Stomach (tissue), 9 donors: Measurements from ENCODE around the gene NEO1. TPM values are rescaled to one million over a fixed set of nuclear protein-coding genes. Genes with fewer than 3 reads are reported as not detected.

Experiments
- DNase-seq, 2 donors: peaks; one replicate each; pipeline versions ENCODE4 v3.0.0 to v3.0.0-alpha.2; 2013 to 2019
- H3K27ac ChIP-seq, 5 donors: fragments of 200-600 bp in 4 of 5; sonication (generic) in 4 of 5; one replicate each; pipeline ENCODE4 v1.5.1; 2013 to 2019; ENCODE audit warnings: mild to moderate bottlenecking in 1 of 5, moderate library complexity in 1 of 5
- H3K27me3 ChIP-seq, 3 donors: fragments of 200-600 bp; sonication (generic); one replicate each; pipeline ENCODE4 v1.5.1; 2017 to 2019; ENCODE audit warnings: mixed run types in 1 of 3
- H3K36me3 ChIP-seq, 4 donors: fragments of 200-600 bp; sonication (generic); 1 replicate in 3 of 4; 2 replicates in 1 of 4; pipeline ENCODE4 v1.5.1; 2016 to 2019
- H3K4me1 ChIP-seq, 4 donors: fragments of 200-600 bp; sonication (generic); one replicate each; pipeline ENCODE4 v1.5.1; 2016 to 2019
- H3K4me3 ChIP-seq, 4 donors: fragments of 200-600 bp; sonication (generic) in 3 of 4; one replicate each; pipeline ENCODE4 v1.5.1; 2016 to 2019; ENCODE audit warnings: mild to moderate bottlenecking in 1 of 4
- H3K9me3 ChIP-seq, 4 donors: fragments of 200-600 bp; sonication (generic); one replicate each; pipeline ENCODE4 v1.5.1; 2016 to 2019
- EP300 ChIP-seq: sonication (generic); formaldehyde crosslinking; IDR thresholded peaks from one replicate; pipeline ENCODE4 v1.6.1; 2017; ENCODE audit warnings: antibody characterized with exemption
- POLR2A ChIP-seq, 4 donors: fragments of 450-650 bp; IDR thresholded peaks; one replicate each; pipeline ENCODE4 v1.6.1; 2016; ENCODE audit warnings: antibody characterized with exemption in 4 of 4, control low read depth in 2 of 4, mild to moderate bottlenecking in 1 of 4, moderate library complexity in 1 of 4
- POLR2AphosphoS5 ChIP-seq, 3 donors: sonication (generic); formaldehyde crosslinking; IDR thresholded peaks; one replicate each; pipeline ENCODE4 v1.6.1; 2016; ENCODE audit warnings: antibody characterized with exemption in 3 of 3
- WGBS, 5 donors: extraction: QIAGEN DNeasy Blood & Tissue Kit in 3 of 5; methylation state at CpG; one replicate each; pipeline versions ENCODE4 v1.1.5 to v1.1.7; 2013 to 2018; 5-methylcytosine and 5-hydroxymethylcytosine counted together
- intact Hi-C: fragments of 100-400 bp; cut with DNase I; formaldehyde crosslinking; loops from one replicate; pipeline ENCODE4 v1.15.1; 2023; ENCODE audit warnings: low total_unique reads
- polyA plus RNA-seq, 3 donors: library from polyadenylated mRNA; stranded (reverse); fragments of 200-250 nt; gene quantifications; one replicate each; pipeline ENCODE4 v1.2.3, GENCODE V29; 2013
- total RNA-seq, 5 donors: library from RNA; depleted of rRNA; stranded (reverse); fragments of >200 nt; gene quantifications; one replicate each; pipeline versions ENCODE4 v1.1.0 to v1.2.3, GENCODE V29; 2014 to 2016
- TF ChIP-seq, protein P1 (sequence below), 7 experiments: fragments of 450-650 bp in 4 of 7; fragments of 200-600 bp in 3 of 7; sonication (generic) in 3 of 7; IDR thresholded peaks; one replicate each; pipeline ENCODE4 v1.5.1; 2016 to 2019; ENCODE audit warnings: antibody characterized with exemption in 7 of 7, control low read depth in 2 of 7, mild to moderate bottlenecking in 1 of 7
- donor health status: healthy with polysubstance abuse.
- donor health status: Bipolar disorder and iron deficiency.
- donor health status: healthy.

Gene NEO1
- total and polyA plus RNA-seq, 8 donors: 4.7 to 182 (median 17.3) TPM

- Histone ChIP-seq H3K27ac (no peak overlapping the region), H3K4me3 (no peak overlapping the region), H3K27me3 (peaks cover 0 to 19% (median 0%) of the 10 kb centered on the region in 3 donors), H3K4me1 (no peaks in the 10 kb centered on the region), H3K9me3 (no peaks in the 10 kb centered on the region), H3K36me3 (no peaks in the 10 kb centered on the region)
- no peak for TF ChIP-seq POLR2AphosphoS5 (IDR thresholded peaks at IDR 0.05)
- TF ChIP-seq, protein P1, sequence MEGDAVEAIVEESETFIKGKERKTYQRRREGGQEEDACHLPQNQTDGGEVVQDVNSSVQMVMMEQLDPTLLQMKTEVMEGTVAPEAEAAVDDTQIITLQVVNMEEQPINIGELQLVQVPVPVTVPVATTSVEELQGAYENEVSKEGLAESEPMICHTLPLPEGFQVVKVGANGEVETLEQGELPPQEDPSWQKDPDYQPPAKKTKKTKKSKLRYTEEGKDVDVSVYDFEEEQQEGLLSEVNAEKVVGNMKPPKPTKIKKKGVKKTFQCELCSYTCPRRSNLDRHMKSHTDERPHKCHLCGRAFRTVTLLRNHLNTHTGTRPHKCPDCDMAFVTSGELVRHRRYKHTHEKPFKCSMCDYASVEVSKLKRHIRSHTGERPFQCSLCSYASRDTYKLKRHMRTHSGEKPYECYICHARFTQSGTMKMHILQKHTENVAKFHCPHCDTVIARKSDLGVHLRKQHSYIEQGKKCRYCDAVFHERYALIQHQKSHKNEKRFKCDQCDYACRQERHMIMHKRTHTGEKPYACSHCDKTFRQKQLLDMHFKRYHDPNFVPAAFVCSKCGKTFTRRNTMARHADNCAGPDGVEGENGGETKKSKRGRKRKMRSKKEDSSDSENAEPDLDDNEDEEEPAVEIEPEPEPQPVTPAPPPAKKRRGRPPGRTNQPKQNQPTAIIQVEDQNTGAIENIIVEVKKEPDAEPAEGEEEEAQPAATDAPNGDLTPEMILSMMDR (IDR thresholded peaks at IDR 0.05): no peak
- no peak for TF ChIP-seq EP300
- TF ChIP-seq POLR2A (IDR thresholded peaks at IDR 0.05): no peak
- DNase-seq: no peak
- intact Hi-C loops: no loop called here
- WGBS, 5 donors: 77 to 85% (median 80%) methylated on average over 12 to 15 of the region's 15 CpGs
Observed at GRCh38 chr15:73330206-73331051, 278.2 kb downstream of the NEO1 start.

DNA sequence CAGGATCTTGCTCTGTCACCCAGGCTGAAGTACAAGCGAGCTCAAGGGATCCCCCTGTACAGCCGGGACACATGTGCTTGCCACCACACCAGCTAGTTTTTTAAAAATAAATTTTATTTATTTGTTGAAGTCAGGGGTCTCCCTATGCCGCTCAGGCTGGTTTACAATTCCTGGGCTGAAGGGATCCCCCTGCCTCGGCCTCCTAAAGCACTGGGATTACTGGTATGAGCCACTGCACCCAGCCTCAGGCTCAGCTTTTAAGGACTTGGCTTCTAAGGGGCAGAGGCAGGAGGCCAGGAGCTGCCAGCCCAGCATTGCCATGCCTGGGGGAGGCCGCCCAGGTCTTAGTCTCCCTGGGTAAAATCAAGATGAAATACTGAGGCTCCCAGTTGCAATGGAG lies 279.2 kb downstream of the NEO1 start:
- intact Hi-C loops: no loop called here
- Histone ChIP-seq H3K4me1 (no peaks in the 10 kb centered on the region), H3K9me3 (no peaks in the 10 kb centered on the region), H3K36me3 (no peaks in the 10 kb centered on the region), H3K27ac (no peak overlapping the region), H3K27me3 (peaks cover 0 to 16% (median 0%) of the 10 kb centered on the region in 3 donors), H3K4me3 (no peak overlapping the region)
- TF ChIP-seq EP300 (no peak), POLR2A (IDR thresholded peaks at IDR 0.05) (no peak), POLR2AphosphoS5 (IDR thresholded peaks at IDR 0.05) (no peak)
- TF ChIP-seq, protein P1 (IDR thresholded peaks at IDR 0.05): no peak
- WGBS, 5 donors: 86 to 94% (median 90%) methylated on average over 4 to 5 of the region's 5 CpGs
- no peak for DNase-seq

DNA sequence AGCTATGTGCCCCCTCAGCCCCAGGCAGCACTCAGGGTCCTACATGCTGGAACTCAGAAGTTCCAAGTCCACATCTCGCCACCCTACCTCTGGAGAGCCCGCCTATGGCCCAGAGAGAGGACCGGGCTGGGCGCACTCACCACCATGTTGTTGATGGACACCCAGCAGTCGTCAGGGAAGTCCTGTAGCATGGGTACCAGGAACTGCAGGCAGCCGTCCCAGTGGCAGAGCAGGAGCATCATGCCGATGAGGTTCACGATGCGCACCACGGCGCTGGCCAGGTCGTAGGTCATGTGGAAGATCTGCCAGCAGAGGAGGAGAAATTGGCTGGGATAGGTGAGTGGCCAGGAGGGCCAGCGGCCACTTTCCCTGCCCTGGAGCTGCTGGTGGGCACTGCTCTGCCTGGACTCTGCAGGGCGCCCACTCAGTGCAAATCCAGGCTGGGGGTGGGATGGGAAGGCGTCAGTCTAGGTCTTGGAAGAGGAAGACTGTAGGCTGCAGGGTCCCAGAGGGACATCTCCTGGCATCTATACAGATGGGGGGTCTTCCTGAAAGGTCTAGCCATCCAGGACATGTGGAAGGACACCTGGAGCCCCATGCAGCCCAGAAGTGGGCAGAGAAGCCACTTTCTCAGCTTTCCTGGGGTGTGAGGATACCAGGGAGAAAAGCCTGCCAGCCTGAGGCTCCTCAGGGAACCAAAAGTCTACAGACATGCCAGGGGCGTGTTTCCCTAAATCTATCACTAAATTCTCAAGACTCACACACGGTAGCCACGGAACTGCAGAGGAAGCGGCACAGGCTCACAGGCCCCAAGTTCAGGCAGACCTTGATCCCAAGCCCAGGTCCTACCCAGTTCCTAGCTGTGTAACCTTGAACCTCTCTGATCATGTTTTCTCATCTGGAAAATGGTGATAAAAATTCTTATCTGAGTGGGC lies 280.0 kb downstream of the NEO1 start:
- Histone ChIP-seq H3K4me3 (no peak overlapping the region), H3K4me1 (no peaks in the 10 kb centered on the region), H3K9me3 (no peaks in the 10 kb centered on the region), H3K36me3 (no peaks in the 10 kb centered on the region), H3K27ac (no peak overlapping the region), H3K27me3 (peaks cover 0 to 14% (median 0%) of the 10 kb centered on the region in 3 donors)
- TF ChIP-seq POLR2A (IDR thresholded peaks at IDR 0.05) (no peak), POLR2AphosphoS5 (IDR thresholded peaks at IDR 0.05) (no peak), EP300 (no peak)
- TF ChIP-seq, protein P1 (IDR thresholded peaks at IDR 0.05): no peak
- 82 to 89% (median 87%) methylated on average over 16 to 19 of the region's 19 CpGs for WGBS, 5 donors
- intact Hi-C loops: no loop called here
- DNase-seq: no peak

GRCh38 chr15:73333001-73333400 lies 280.7 kb downstream of the NEO1 start:
- H3K27ac ChIP-seq: no peak overlapping the region
- H3K4me3 ChIP-seq: no peak overlapping the region
- H3K9me3 ChIP-seq: no peaks in the 10 kb centered on the region
- WGBS, 5 donors: 62 to 71% (median 64%) methylated on average over 2 of the region's 2 CpGs
- no peaks in the 10 kb centered on the region for H3K4me1 ChIP-seq
- H3K27me3 ChIP-seq: peaks cover 0 to 7% (median 0%) of the 10 kb centered on the region in 3 donors
- no peaks in the 10 kb centered on the region for H3K36me3 ChIP-seq
- intact Hi-C loops: no loop called here
- DNase-seq: no peak
- TF ChIP-seq POLR2AphosphoS5 (IDR thresholded peaks at IDR 0.05) (no peak), EP300 (no peak), POLR2A (IDR thresholded peaks at IDR 0.05) (no peak)
- TF ChIP-seq, protein P1 (IDR thresholded peaks at IDR 0.05): no peak
